GM12875 (cell line): Measurements from ENCODE around the gene GPC5.

Source experiments
- H3K4me3 ChIP-seq: one replicate; pipeline ENCODE4 v1.5.1; 2011; ENCODE audit warnings: low read depth, low read length, control low read depth
- CTCF ChIP-seq: IDR thresholded peaks from 2 replicates; pipeline ENCODE4 v1.5.1; 2011; ENCODE audit warnings: low read depth, mild to moderate bottlenecking, control low read depth, inconsistent platforms, low read length, moderate library complexity, borderline replicate concordance; ENCODE audit not compliant: insufficient read depth

The GPC5 gene

DNA sequence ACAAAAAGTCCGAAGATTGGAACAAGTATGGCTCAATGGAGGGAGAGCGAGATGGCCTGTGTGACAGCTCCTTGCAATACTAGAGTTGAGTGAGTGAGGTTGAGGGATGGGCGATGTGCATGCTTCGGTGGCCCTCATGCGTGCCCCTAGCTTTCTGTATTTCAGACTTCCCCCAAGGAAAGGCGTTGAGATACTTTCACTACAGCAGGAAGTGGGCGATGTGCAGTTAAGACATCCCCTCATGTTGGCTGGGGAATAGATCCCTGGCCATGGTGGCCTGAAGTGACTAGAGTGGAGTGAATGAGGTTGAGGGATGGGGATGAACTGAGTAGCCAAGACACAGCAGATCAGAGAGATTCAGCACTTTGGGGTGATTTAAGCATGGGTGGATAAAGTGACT is 1194.3 kb downstream of the GPC5 start:
- no peak overlapping the region for H3K4me3 ChIP-seq
- no peak for TF ChIP-seq CTCF

DNA sequence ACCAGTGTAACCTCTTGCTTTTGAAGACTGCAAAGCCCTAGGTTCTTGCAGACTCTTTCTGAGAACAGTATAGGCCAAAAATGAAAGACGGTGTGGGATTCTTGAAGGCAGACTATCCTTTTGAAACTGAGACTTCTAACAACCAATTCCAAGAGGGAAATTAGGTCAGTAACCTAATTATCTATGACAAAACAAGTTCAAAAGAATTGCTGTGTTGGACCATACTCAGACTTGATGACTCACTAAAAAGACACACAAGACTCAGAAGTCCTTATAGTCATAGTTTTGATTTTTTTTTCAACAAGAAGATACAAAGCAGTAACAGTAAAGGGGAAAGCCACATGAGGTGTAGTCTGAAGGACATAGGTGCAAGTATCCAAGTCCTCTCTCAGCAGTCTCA is 1204.1 kb downstream of the GPC5 start:
- no peak overlapping the region for H3K4me3 ChIP-seq
- no peak for TF ChIP-seq CTCF

- no peak overlapping the region for H3K4me3 ChIP-seq
- no peak for TF ChIP-seq CTCF
Measured at GRCh38 chr13:92609376-92609775, 1211.0 kb downstream of the GPC5 start.

- TF ChIP-seq CTCF: no peak
- no peak overlapping the region for H3K4me3 ChIP-seq
Measured at GRCh38 chr13:92612892-92613291, 1214.5 kb downstream of the GPC5 start.

DNA sequence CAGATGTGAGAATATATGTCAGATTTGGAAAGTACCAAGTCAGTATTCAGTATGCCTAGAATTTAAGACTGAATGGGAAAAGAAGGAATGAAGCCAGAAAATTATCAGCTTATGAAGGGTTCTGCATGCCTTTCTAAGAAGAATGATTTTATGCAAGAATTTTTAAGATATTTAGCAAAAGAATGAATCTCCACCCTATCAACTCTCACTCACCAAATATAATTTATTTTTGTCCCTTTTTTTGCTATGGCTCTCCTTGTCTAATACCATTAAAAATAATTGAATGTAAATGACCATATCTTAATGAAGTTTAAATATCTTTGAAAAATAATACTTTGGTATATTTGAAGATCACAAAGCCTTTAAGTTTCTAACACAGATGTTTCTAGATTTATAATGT is 1215.5 kb downstream of the GPC5 start:
- no peak overlapping the region for H3K4me3 ChIP-seq
- no peak for TF ChIP-seq CTCF

DNA sequence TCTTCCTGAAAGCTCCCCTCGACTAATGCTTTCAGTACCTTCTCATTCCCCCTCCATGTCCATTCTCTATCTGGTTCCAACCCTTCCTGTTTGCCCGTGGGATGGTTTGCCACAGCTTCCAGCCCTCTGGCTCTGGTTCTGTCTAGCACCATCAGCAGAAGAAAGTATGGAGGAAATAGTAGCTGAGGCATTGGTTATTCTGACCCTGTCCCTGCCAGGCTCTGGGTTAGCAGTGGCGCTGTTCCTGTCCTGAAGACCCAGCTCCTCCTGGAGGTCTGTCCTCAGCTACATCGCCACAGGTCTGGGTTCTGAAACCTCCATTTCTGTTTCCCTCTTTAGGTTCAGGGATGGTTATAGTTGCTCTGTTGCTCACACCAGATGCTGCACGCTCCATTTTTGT is 1223.6 kb downstream of the GPC5 start:
- no peak for TF ChIP-seq CTCF
- H3K4me3 ChIP-seq: no peak overlapping the region

- TF ChIP-seq CTCF: no peak
Measured at GRCh38 chr13:92622905-92623304, 1224.5 kb downstream of the GPC5 start.

More at GRCh38 chr13:92622905-92623304, 1224.5 kb downstream of the GPC5 start:
- H3K4me3 ChIP-seq: no peak overlapping the region
